Neuron (in vitro differentiated cells): Measurements from ENCODE around the gene SMARCC1.
A peak's percentile ranks its signal among the peaks of the same experiment; 100 is the strongest.
"Not testable (repeated sequence)": the region's sequence is repeated elsewhere in the genome, so short reads cannot be mapped to it uniquely, and the experiment has no call there.

Experiments
- H2AFZ ChIP-seq: one replicate; pipeline ENCODE4 v1.6.1; 2013; ENCODE audit warnings: low read depth, mild to moderate bottlenecking, inconsistent platforms, low read length, moderate library complexity
- H3K27me3 ChIP-seq: one replicate; pipeline ENCODE4 v1.6.1; 2013; ENCODE audit warnings: low read length; ENCODE audit not compliant: insufficient read depth
- H3K36me3 ChIP-seq: one replicate; pipeline ENCODE4 v1.6.1; 2013; ENCODE audit warnings: low read length; ENCODE audit not compliant: insufficient read depth
- H3K4me1 ChIP-seq: one replicate; pipeline ENCODE4 v1.6.1; 2013; ENCODE audit warnings: low read length; ENCODE audit not compliant: insufficient read depth
- H3K4me3 ChIP-seq: 2 replicates; pipeline ENCODE4 v1.5.1; 2013; ENCODE audit warnings: mild to moderate bottlenecking, low read length, moderate library complexity
- H3K9me3 ChIP-seq: one replicate; pipeline ENCODE4 v1.6.1; 2013; ENCODE audit warnings: low read length

Gene SMARCC1

DNA sequence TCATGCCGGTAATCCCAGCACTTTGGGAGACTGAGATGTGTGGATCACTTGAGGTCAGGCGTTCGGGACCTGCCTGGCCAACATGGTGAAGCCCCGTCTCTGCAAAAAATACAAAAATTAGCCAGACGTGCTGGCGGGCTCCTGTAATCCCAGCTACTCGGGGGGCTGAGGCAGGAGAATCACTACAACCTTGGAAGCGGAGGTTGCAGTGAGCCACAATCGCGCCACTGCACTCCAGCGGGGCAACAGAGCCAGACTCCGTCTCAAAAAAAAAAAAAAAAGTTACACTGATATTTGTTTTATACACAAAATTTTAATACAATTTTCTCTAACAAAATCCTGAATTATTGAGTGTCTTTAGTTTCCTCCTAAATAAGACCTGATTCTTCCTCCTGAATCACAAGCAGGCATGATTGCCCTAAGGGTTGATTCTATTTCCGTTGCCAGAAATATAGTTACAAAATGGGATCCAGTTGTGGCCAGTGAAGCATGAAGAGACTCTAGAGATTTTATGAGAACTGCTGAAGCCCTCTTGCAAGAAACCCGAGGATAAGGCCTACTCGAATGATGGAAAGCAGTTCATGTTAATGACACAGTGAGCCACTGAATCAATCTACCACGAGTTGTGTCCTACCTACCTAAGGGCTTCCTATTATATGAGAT is 9.6 kb upstream of the SMARCC1 start:
- Histone ChIP-seq H3K4me1 (no peaks in the 10 kb centered on the region), H3K9me3 (no peaks in the 10 kb centered on the region), H3K4me3 (no peak overlapping the region), H2AFZ (no peak overlapping the region), H3K27me3 (no peaks in the 10 kb centered on the region), H3K36me3 (no peaks in the 10 kb centered on the region)

DNA sequence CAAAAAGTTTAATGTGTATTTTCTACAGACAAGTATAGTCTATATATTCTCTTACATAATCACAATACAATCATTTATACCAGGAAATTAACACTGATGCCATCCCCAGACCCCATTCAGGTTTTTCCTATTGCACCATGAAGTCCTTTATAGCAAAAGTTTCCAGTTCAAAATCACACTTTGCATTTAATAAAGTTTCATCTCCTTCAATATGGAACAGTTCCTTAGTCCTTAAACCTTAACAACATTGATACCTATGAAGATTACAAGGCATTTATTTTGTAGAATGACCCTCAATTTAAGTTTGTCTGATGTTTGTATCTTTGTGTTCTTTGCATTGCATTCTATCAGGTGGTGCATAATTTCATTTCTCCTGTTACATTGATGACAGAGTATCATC is 2.0 kb upstream of the SMARCC1 start:
- no peak overlapping the region for H2AFZ ChIP-seq
- no peak overlapping the region for H3K4me3 ChIP-seq
- no peaks in the 10 kb centered on the region for H3K9me3 ChIP-seq
- peaks cover 17% of the 10 kb centered on the region for H3K4me1 ChIP-seq
- H3K27me3 ChIP-seq, result no peaks in the 10 kb centered on the region
- H3K36me3 ChIP-seq, result peaks cover 6% of the 10 kb centered on the region

DNA sequence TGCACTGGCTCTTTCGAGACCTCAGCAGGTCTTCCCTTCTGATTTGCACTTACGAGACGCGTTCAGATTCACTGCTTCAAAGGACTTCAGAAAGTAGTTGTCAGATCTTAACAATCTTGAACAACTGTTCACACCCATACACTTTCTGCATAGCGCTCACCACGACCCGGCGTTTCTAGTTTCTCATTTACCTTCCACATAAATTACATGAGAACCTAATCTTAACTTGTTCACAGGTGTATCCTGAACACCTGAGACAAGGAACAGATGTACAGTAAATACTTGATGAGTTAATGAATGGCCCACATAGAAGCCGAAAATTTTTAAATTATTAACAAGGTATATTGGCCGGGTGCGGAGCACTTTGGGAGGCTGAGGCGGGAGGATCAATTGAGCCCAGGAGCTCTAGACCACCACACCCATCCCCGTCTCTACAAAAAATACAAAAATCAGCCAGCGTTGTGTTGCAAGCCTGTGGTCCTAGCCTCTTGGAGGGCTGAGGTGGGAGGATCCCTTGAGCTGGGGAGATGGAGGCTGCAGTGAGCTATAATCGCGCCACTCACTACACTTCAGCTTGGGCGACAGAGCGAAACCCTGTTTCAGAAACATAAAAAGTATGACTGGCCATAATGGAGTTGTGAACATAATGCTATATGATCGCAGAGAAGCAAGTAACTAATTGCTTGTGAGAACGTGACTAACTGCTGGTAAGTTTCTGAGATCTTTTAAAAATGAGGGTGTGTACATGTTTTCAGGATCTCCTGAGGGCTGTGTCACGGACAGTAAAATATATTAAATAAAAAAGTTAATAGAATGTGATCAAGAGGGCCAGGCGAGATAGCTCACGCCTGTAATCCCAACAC is 984 bp upstream of the SMARCC1 start:
- peak overlapping the region; percentile 8 for H2AFZ ChIP-seq
- no peaks in the 10 kb centered on the region for H3K27me3 ChIP-seq
- H3K36me3 ChIP-seq, result peaks cover 10% of the 10 kb centered on the region
- no peaks in the 10 kb centered on the region for H3K9me3 ChIP-seq
- peaks cover 17% of the 10 kb centered on the region for H3K4me1 ChIP-seq
- H3K4me3 ChIP-seq, result peak overlapping the region; percentile 87

DNA sequence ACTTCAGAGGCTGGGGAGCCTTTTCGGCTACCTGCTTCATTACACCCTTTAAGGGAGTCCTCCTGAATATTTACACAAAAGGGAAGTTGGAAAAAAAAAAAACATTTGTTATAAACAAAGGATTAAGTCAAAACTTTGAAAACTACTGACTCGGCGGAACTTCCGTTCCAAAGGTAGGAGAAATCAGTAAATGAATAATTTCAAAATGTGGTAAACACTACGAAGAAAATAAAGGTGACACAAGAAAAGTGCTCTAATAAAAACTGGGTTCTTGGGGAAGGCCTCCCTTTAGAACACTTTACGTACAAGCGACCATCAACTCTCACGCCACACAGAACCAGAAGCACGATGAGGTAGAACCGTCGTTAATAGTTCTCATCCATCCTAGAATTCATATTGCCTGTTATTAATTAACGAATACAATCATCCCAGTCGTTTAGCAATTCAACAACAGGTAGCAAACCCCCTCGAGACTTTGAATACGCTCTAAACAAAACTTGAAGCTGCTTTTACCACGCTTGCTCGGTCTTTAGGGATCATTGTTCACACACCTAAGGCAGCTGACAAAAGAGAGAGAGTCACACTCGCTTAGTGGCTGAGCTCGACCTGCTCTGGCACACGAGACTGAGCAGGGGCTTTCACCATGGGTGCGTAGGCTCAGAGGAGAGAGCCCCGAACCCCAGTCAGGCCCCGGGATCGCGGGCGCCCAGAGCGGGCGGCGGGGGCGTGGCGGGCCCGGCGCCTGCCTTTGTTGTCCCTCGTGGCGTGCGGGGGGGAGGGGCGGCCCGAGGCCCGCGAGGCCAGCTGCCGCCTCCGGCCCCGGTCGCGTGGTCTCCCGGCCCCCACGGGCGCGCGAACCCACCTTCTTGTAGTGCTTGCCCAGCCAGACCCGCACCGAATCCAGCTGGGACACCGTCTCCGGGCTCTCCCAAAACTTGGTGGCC is 680 bp downstream of the SMARCC1 start:
- H3K4me3 ChIP-seq, result peak overlapping the region; percentile 87
- peak overlapping the region; percentile 6 for H2AFZ ChIP-seq
- peaks cover 17% of the 10 kb centered on the region for H3K4me1 ChIP-seq
- H3K36me3 ChIP-seq, result peaks cover 13% of the 10 kb centered on the region
- H3K9me3 ChIP-seq, result no peaks in the 10 kb centered on the region
- no peaks in the 10 kb centered on the region for H3K27me3 ChIP-seq

DNA sequence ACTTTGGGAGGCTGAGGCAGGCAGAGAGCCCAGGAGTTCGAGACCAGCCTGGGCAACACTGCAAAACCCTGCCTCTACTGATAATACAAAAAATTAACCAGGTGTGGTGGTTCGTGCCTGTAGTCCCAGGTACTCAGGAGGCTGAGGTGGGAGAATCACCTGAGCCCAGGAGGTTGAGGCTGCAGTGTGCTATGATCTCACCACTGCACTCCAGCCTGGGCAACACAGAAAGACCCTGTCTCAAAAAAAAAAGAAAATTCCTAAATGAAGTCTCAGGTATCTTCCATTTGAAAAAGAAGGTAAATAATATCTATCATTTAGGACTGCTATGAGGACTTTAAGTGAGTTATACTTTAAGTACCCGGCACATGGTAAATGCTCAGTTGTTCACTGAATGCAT is 2.9 kb downstream of the SMARCC1 start:
- H3K36me3 ChIP-seq, result peaks cover 25% of the 10 kb centered on the region

DNA sequence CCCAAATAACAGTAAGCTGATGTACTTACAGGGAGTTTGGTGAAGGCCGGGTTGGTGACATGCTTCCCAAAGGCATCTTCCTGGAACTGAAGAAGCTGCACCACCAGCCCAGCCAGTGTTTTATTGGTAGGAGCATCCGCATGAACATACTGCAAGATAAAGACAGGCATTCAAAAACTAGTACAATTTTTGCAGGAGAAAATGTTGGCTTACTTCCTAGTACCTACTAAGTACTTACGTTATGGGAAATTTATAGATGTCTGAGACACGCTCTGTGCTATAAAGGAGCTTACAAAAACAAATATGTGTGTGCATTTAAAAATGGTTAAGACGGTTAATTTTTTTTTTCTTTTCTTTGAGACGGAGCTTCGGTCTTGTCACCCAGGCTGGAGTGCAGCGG is 8.9 kb downstream of the SMARCC1 start:
- Histone ChIP-seq H3K9me3 (no peaks in the 10 kb centered on the region), H3K36me3 (peaks cover 63% of the 10 kb centered on the region), H3K27me3 (no peaks in the 10 kb centered on the region), H3K4me1 (no peaks in the 10 kb centered on the region), H3K4me3 (no peak overlapping the region), H2AFZ (no peak overlapping the region)

More for the DNA sequence above, 2.9 kb downstream of the SMARCC1 start:
- Histone ChIP-seq H3K27me3 (no peaks in the 10 kb centered on the region), H3K4me1 (peaks cover 17% of the 10 kb centered on the region), H3K4me3 (peak overlapping the region; percentile 87), H3K9me3 (no peaks in the 10 kb centered on the region), H2AFZ (no peak overlapping the region)

DNA sequence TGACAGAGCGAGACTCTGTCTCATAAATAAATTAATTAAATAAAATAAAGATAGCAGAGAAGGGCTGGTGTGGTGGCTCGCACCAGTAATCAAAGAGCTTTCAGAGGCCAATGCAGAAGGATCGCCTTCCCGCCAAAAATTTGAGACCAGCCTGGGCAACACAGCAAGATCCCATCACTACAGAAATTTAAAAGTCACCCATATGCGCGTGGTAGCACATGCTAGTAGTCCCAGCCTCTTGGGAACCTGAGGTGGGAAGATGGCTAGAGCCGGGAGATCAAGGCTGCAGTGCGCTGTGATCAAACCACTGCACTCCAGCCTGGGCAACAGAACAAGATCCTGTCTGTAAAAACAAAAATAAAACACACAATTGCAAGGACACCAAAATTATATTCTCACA is 9.6 kb downstream of the SMARCC1 start:
- Histone ChIP-seq H3K4me3 (no peak overlapping the region), H2AFZ (no peak overlapping the region), H3K27me3 (no peaks in the 10 kb centered on the region), H3K9me3 (no peaks in the 10 kb centered on the region), H3K36me3 (peaks cover 63% of the 10 kb centered on the region), H3K4me1 (no peaks in the 10 kb centered on the region)

DNA sequence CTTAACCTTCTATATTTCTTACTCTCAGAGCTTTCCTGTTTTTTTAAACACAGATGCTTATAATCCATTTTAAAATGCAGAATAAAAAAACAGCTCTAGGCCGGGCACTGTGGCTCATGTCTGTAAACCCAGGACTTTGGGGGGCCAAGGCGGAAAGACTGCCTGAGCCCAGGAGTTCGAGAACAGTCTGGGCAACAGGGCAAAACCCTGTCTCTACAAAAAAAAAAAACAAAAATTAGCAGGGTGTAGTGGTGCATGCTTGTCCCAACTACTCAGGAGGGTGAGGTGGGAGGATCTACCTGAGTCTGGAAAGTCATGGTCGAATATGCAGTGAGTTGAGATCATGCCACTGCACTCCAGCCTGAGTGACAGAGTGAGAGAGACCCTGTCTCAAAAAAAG is 15.5 kb downstream of the SMARCC1 start:
- Histone ChIP-seq H3K36me3 (peaks cover 63% of the 10 kb centered on the region), H3K9me3 (no peaks in the 10 kb centered on the region), H2AFZ (no peak overlapping the region), H3K4me1 (no peaks in the 10 kb centered on the region), H3K4me3 (no peak overlapping the region), H3K27me3 (no peaks in the 10 kb centered on the region)

DNA sequence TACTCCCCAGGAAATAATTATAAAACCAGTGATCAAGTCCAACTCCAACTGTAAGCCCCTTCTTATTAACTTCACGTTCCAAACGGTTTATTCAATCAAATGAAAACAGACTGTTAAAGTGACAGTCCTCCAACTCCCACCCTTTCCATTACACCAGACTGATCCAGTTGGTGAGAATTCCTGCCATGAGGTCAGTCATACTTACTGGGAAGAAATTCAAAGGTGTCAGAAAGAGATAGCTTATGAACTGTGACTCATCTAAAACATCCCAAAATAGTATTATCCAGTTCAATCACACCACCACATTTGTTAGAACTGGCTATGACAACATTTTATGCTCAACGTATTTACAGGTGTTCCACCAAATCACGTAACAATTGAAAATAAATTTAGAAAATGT is 19.5 kb downstream of the SMARCC1 start:
- Histone ChIP-seq H3K4me1 (no peaks in the 10 kb centered on the region), H3K9me3 (no peaks in the 10 kb centered on the region), H3K4me3 (no peak overlapping the region), H2AFZ (no peak overlapping the region), H3K27me3 (no peaks in the 10 kb centered on the region), H3K36me3 (peaks cover 63% of the 10 kb centered on the region)

DNA sequence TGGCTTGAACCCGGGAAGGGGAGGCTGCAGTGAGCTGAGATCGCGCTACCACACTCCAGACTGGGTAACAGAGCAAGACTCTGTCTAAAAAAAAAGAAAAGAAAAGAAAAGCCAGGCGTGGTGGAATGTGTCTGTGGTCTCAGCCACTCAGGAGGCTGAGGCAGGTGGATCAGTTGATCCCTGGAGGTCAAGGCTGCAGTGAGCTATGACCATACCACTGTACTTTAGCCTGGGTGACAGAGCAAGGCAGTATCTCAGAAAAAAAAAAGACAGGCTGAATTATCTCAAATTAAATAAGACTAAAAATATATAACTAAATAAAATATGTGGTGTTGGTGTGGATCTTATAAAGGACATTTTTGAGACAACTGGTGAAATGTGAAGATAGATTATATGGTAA is 20.6 kb downstream of the SMARCC1 start:
- H3K9me3 ChIP-seq, result peaks cover 2% of the 10 kb centered on the region
- no peaks in the 10 kb centered on the region for H3K4me1 ChIP-seq
- H3K4me3 ChIP-seq, result no peak overlapping the region
- H3K27me3 ChIP-seq, result no peaks in the 10 kb centered on the region
- peaks cover 65% of the 10 kb centered on the region for H3K36me3 ChIP-seq
- H2AFZ ChIP-seq, result no peak overlapping the region

DNA sequence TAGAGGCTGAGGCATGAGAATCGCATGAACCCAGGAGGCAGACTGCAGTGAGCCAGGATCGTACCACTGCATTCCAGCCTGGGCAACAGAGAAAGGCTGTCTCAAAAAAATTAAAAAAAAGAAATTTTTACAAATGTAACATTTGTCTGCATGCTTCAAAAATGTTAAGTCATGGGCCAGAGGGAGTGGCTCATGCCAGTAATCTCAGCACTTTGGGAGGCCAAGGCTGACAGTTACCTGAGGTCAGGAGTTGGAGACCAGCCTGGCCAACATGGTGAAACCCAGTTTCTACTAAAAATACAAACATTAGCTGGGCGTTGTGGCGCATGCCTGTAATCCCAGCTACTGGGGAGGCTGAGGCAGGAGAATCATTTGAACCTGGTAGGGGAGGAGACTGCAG is 21.5 kb downstream of the SMARCC1 start:
- not testable (repeated sequence) for H2AFZ ChIP-seq, H3K27me3 ChIP-seq, H3K9me3 ChIP-seq, H3K4me3 ChIP-seq, H3K4me1 ChIP-seq
- peaks cover 62% of the 10 kb centered on the region for H3K36me3 ChIP-seq

DNA sequence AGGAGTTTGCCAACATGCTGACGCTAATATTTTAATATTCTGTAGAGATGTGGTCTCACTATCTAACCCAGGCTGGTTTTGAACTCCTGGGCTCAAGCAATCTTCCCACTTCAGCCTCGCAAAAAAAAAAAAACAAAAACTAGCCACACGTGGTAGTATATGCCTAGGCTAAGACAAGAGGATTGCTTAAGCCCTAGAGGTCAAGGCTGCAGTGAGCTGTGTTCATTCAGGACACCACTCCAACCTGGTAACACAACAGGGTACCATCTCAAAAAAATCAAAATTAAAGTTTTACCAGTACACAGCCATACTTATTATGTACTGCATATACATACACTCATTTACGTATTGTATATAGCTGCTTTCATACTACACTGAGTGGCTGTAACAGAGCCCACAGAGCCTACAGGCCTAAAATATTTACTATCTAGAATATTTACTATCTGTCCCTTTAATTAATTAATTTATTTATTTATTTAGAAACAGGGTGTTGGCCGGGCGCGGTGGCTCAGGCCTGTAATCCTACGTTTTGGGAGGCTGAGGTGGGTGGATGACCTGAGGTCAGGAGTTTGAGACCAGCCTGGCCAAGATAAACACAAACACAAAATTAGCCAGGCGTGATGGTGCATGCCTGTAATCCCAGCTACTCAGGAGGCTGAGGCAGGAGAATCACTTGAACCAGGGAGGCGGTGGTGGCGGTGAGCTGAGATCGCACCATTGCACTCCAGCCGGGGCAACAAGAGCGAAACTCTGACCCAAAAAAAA is 23.2 kb downstream of the SMARCC1 start:
- H3K9me3 ChIP-seq, result peaks cover 2% of the 10 kb centered on the region
- no peaks in the 10 kb centered on the region for H3K4me1 ChIP-seq
- no peak overlapping the region for H3K4me3 ChIP-seq
- no peak overlapping the region for H2AFZ ChIP-seq
- peaks cover 60% of the 10 kb centered on the region for H3K36me3 ChIP-seq
- H3K27me3 ChIP-seq, result no peaks in the 10 kb centered on the region
